Measurements from ENCODE around the gene GSAP.

DNA sequence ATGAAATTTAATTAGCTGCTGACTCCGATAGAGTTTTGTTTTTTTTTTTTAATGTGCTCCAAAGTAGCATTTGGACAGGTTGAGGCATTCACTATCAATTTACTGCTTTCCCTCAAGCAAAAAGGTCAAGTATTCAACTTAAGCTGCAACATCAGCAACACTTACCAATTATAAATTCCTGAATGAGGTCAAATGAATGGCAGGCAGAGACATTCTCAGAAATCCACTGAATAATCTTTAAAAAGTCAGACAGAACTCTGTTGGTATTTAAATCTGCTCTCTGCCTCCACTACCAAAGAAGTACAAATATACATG, 62.8 kb downstream of the GSAP start:
- TF ChIP-seq POLR2A (IDR thresholded peaks at IDR 0.05; ENCODE audit: low read length) (no peak), GATA1 (IDR thresholded peaks at IDR 0.05; ENCODE audit: low read depth, low read length) (no peak)
